Common myeloid progenitor, CD34-positive (primary cell): ENCODE data around the gene CD2AP.

ENCODE experiments used
- CTCF ChIA-PET: fragments of 350-600 bp; sonication (Branson Sonifier 250); formaldehyde crosslinking; loops from one replicate; lab custom pipeline; 2021; ENCODE audit warnings: antibody characterized with exemption; lab: Charles Lee
- POLR2A ChIA-PET: fragments of 350-600 bp; sonication (Branson Sonifier 250); formaldehyde crosslinking; loops from one replicate; lab custom pipeline; 2021; ENCODE audit warnings: antibody characterized with exemption; lab: Charles Lee
- DNase-seq, 3 donors: peaks; one replicate each; pipeline versions ENCODE4 v3.0.0 to v3.0.0-alpha.2; 2013
- H3K27ac ChIP-seq, 2 experiments: 1 replicate in 1 of 2; 2 replicates in 1 of 2; pipeline ENCODE4 v1.7.0; 2013; ENCODE audit warnings: inconsistent platforms in 2 of 2, low read length in 2 of 2, mild to moderate bottlenecking in 2 of 2, low read depth in 1 of 2, moderate library complexity in 1 of 2; ENCODE audit not compliant: severe bottlenecking in 2 of 2, insufficient read depth in 1 of 2, poor library complexity in 1 of 2
- H3K27me3 ChIP-seq, 5 experiments: replicated peaks in 2 of 5; 1 replicate in 3 of 5; 2 replicates in 2 of 5; pipeline versions ENCODE4 v1.6.1 to v1.7.0; 2013; ENCODE audit warnings: low read length in 4 of 5, mild to moderate bottlenecking in 2 of 5, moderate library complexity in 2 of 5, inconsistent platforms in 1 of 5; ENCODE audit not compliant: insufficient read depth in 5 of 5, control insufficient read depth in 4 of 5
- H3K36me3 ChIP-seq, 4 experiments: 1 replicate in 2 of 4; 2 replicates in 2 of 4; pipeline versions ENCODE4 v1.6.1 to v1.7.0; 2013; ENCODE audit warnings: low read length in 3 of 4, control low read depth in 1 of 4, mild to moderate bottlenecking in 1 of 4; ENCODE audit not compliant: control insufficient read depth in 4 of 4, insufficient read depth in 4 of 4
- H3K4me1 ChIP-seq, 4 experiments: 1 replicate in 3 of 4; 2 replicates in 1 of 4; pipeline versions ENCODE4 v1.6.1 to v1.7.1; 2013; ENCODE audit warnings: low read length in 3 of 4, mild to moderate bottlenecking in 3 of 4, control low read depth in 1 of 4, inconsistent platforms in 1 of 4, moderate library complexity in 1 of 4; ENCODE audit not compliant: control insufficient read depth in 4 of 4, insufficient read depth in 4 of 4; ENCODE audit errors: control extremely low read depth in 1 of 4
- H3K4me3 ChIP-seq, 7 experiments: 1 replicate in 4 of 7; 2 replicates in 3 of 7; pipeline versions ENCODE4 v1.5.1 to v1.7.0; 2013; ENCODE audit warnings: mild to moderate bottlenecking in 7 of 7, low read length in 6 of 7, moderate library complexity in 6 of 7, inconsistent platforms in 2 of 7, low read depth in 2 of 7, control low read depth in 1 of 7; ENCODE audit not compliant: insufficient read depth in 4 of 7, control insufficient read depth in 1 of 7; ENCODE audit errors: extremely low read depth in 1 of 7
- H3K9me3 ChIP-seq, 5 experiments: 1 replicate in 4 of 5; 2 replicates in 1 of 5; pipeline versions ENCODE4 v1.6.1 to v1.7.1; 2013; ENCODE audit warnings: low read length in 4 of 5, mild to moderate bottlenecking in 2 of 5, inconsistent platforms in 1 of 5, low read depth in 1 of 5, moderate library complexity in 1 of 5; ENCODE audit not compliant: control insufficient read depth in 4 of 5, insufficient read depth in 2 of 5; ENCODE audit errors: control extremely low read depth in 1 of 5
- WGBS: methylation state at CpG from one replicate; pipeline ENCODE4 v1.1.5; 2013; ENCODE audit not compliant: insufficient coverage; 5-methylcytosine and 5-hydroxymethylcytosine counted together

CD2AP gene

DNA sequence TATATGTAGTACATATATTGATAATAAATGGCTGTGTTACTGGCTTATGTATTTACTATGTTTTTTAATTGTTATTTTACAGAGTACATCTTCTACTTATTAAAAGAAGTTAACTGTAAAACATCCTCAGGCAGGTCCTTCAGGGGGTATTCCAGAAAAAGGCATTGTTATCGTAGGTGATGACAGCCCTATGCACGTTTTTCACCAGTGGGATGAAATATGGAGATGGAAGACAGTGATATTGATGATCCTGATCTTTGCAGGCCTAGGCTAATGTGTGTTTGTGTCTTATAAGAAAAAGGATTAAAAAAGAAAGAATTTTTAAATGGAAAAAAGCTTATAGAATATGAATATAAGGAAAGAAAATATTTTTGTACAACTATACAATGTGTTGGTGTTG is 7.5 kb downstream of the CD2AP start:
- DNase-seq: no peak
- Histone ChIP-seq H3K9me3 (no peaks in the 10 kb centered on the region), H3K36me3 (no peaks in the 10 kb centered on the region), H3K27ac (no peak overlapping the region), H3K4me3 (no peak overlapping the region), H3K4me1 (peaks cover 3 to 24% (median 14%) of the 10 kb centered on the region in 4 experiments), H3K27me3 (no peaks in the 10 kb centered on the region)
- ChIA-PET CTCF (interaction anchor here (1.0 to 1.2 kb wide), 2 partner anchors 8 to 70 kb away, joined by 3 to 4 read pairs; partner anchors contain the start of gene CD2AP), POLR2A (no interaction called here)
- WGBS: no CpG with 5 or more reads among the region's 2 CpGs

DNA sequence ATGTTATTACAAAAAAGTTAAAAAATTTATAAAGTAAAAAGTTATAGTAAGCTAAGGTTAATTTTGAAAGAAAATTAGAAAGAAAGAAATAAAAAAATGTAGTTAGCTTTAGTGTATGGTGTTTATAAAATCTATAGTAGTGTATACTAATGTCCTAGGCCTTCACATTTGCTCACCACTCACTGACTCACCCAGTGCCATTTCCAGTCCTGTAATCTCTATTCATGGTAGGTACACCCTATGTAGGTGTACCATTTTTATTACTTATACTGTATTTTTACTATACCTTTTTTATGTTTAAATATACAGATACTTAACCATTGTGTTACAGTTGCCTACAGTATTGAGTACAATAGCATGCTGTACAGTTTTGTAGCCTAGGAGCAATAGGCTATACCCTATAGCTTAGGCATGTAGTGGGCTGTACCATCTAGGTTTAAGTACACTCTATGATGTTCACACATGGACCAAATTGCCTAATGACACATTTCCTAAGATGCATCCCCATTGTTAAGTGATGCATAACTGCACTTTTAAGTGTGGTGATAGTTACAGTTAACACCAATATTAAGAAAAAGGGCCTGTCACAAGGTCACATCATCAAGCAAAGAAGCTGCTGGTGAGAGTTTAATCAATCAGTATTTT is 8.0 kb downstream of the CD2AP start:
- H3K4me3 ChIP-seq: no peak overlapping the region
- H3K27me3 ChIP-seq: no peaks in the 10 kb centered on the region
- ChIA-PET POLR2A (no interaction called here), CTCF (interaction anchor here (1.0 to 1.2 kb wide), 2 partner anchors 8 to 71 kb away, joined by 3 to 4 read pairs; partner anchors contain the start of gene CD2AP)
- H3K9me3 ChIP-seq: no peaks in the 10 kb centered on the region
- H3K4me1 ChIP-seq: peaks cover 0 to 19% (median 12%) of the 10 kb centered on the region in 4 experiments
- no peak for DNase-seq
- no peak overlapping the region for H3K27ac ChIP-seq
- no peaks in the 10 kb centered on the region for H3K36me3 ChIP-seq

- ChIA-PET POLR2A (no interaction called here), CTCF (no interaction called here)
- Histone ChIP-seq H3K9me3 (no peaks in the 10 kb centered on the region), H3K4me1 (peaks cover 0 to 5% (median 0%) of the 10 kb centered on the region in 4 experiments), H3K4me3 (no peak overlapping the region), H3K27ac (no peak overlapping the region), H3K36me3 (peaks cover 0 to 4% (median 0%) of the 10 kb centered on the region in 4 experiments), H3K27me3 (no peaks in the 10 kb centered on the region)
- 100% methylated on average over 1 of the region's 2 CpGs for WGBS
- DNase-seq: no peak
These were observed 12.4 kb downstream of the CD2AP start for GRCh38 chr6:47489995-47490394.

DNA sequence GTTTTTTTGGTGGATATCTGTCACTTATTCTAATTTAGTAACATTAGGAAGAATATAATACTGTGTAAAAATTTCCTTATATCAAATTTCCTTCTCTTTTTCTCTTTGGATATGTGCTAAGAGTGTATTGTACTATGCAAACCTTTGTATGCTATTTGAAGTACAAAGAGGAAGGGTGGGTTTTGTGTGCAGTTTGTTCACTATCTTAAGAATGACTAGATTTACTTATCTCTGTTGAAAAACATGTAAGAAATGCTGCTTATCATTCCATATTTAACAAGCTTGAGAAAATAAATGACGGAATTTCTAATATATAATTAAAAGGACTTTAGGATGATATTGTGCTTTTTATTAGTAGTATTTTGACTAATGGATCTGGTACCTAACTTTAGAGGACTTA is 13.1 kb downstream of the CD2AP start:
- peaks cover 0 to 7% (median 0%) of the 10 kb centered on the region in 4 experiments for H3K4me1 ChIP-seq
- CTCF ChIA-PET: no interaction called here
- no peaks in the 10 kb centered on the region for H3K9me3 ChIP-seq
- POLR2A ChIA-PET: no interaction called here
- 100% methylated on average over 1 of the region's 1 CpG for WGBS
- H3K36me3 ChIP-seq: peaks cover 0 to 4% (median 0%) of the 10 kb centered on the region in 4 experiments
- H3K4me3 ChIP-seq: no peak overlapping the region
- DNase-seq: peak in 1 of 3 donors; percentile 37
- no peak overlapping the region for H3K27ac ChIP-seq
- H3K27me3 ChIP-seq: no peaks in the 10 kb centered on the region

DNA sequence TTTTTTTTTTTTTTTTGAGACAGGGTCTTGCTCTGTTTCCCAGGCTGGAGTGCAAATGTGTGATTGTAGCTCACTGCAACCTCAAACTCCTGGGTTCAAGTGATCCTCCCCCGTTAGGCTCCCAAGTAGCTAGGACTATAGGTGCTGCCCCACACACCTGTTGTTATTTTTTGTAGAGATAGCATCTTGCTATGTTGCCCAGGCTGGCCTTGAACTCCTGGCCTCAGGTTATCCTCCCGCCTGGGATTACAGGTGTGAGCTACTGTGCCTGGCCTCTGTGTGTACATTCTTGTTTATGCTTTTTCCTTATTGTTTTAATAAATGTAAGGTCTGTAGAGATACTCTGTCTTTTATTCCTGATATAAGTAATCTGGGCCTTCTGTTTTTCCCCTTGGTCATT is 14.8 kb downstream of the CD2AP start:
- 100% methylated on average over 1 of the region's 2 CpGs for WGBS
- Histone ChIP-seq H3K27me3 (no peaks in the 10 kb centered on the region), H3K36me3 (peaks cover 0 to 4% (median 0%) of the 10 kb centered on the region in 4 experiments), H3K4me1 (peaks cover 0 to 12% (median 0%) of the 10 kb centered on the region in 4 experiments), H3K9me3 (no peaks in the 10 kb centered on the region), H3K4me3 (no peak overlapping the region), H3K27ac (no peak overlapping the region)
- no peak for DNase-seq
- POLR2A ChIA-PET: no interaction called here
- CTCF ChIA-PET: interaction anchor here (0.7 kb wide), 1 partner anchor 9 kb away, joined by 3 read pairs; no protein-coding TSS in a partner anchor

- Histone ChIP-seq H3K4me1 (peaks cover 0 to 18% (median 2%) of the 10 kb centered on the region in 4 experiments), H3K27ac (no peak overlapping the region), H3K4me3 (no peak overlapping the region), H3K27me3 (no peaks in the 10 kb centered on the region), H3K36me3 (peaks cover 0 to 4% (median 0%) of the 10 kb centered on the region in 4 experiments), H3K9me3 (no peaks in the 10 kb centered on the region)
- no peak for DNase-seq
- CTCF ChIA-PET: interaction anchor here (0.7 to 0.9 kb wide), 2 partner anchors 12 to 94 kb away, joined by 3 read pairs; no protein-coding TSS in a partner anchor
- POLR2A ChIA-PET: no interaction called here
- WGBS: 100% methylated on average over 8 of the region's 8 CpGs
These were observed 17.6 kb downstream of the CD2AP start for GRCh38 chr6:47495207-47495606.

DNA sequence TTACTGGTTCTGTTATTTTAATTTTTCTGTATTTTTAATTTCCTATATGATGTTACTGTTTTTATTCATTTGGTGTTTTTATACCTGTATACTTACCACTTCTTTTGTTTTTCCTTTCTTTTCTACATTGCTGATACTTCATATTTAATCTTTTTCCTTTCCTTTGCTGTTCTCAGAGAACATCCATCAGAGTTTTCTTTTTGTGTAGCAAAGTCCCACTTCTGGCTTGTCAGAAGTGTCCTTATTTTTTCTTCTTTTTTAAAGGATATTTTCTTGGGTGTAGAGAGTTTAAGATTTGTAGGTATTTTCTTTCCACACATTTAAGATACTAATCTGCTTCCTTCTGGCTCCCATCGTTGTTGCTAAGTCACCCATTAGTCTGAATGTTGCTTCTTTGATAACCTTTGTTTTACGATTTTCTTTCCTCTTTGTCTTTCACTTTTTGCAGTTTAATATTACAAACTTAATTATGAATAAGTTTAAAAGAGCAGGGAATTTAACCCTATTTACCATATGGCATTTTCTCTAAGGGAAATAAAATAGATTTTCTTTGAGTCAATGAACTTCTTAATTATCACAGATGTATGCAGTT is 18.5 kb downstream of the CD2AP start:
- Histone ChIP-seq H3K27me3 (no peaks in the 10 kb centered on the region), H3K4me3 (peak overlapping the region in 1 of 7 experiments; percentile 17), H3K4me1 (peaks cover 0 to 21% (median 2%) of the 10 kb centered on the region in 4 experiments), H3K36me3 (peaks cover 0 to 4% (median 0%) of the 10 kb centered on the region in 4 experiments), H3K9me3 (no peaks in the 10 kb centered on the region), H3K27ac (peak overlapping the region in 1 of 2 experiments; percentile 6)
- no peak for DNase-seq
- CTCF ChIA-PET: interaction anchor here (0.7 kb wide), 1 partner anchor 12 kb away, joined by 3 read pairs; no protein-coding TSS in a partner anchor
- POLR2A ChIA-PET: no interaction called here
- WGBS: no CpG with 5 or more reads among the region's 2 CpGs
